Ovary (tissue), 9 donors: ENCODE data around the gene COASY. TPM values are rescaled to one million over a fixed set of nuclear protein-coding genes. Genes with fewer than 3 reads are reported as not detected.

Experiments used
- DNase-seq, 5 donors: peaks; one replicate each; pipeline ENCODE4 v3.0.0-alpha.2; 2019 to 2020
- H3K27ac ChIP-seq, 2 donors: fragments of 200-600 bp; one replicate each; pipeline versions ENCODE4 v1.5.1 to v1.8.0; 2019 to 2022
- H3K27me3 ChIP-seq: fragments of 200-600 bp; one replicate; pipeline ENCODE4 v1.8.0; 2022
- H3K36me3 ChIP-seq: fragments of 200-600 bp; sonication (generic); one replicate; pipeline ENCODE4 v1.5.1; 2019
- H3K4me1 ChIP-seq: one replicate; pipeline ENCODE4 v1.8.1; 2013; ENCODE audit warnings: mild to moderate bottlenecking, moderate library complexity; ENCODE audit not compliant: insufficient read depth
- H3K4me3 ChIP-seq: fragments of 200-600 bp; sonication (generic); one replicate; pipeline ENCODE4 v1.5.1; 2017
- H3K9me3 ChIP-seq, 2 donors: fragments of 200-600 bp in 1 of 2; sonication (generic) in 1 of 2; one replicate each; pipeline versions ENCODE4 v1.5.1 to v1.8.1; 2013 to 2019; ENCODE audit warnings: mild to moderate bottlenecking in 1 of 2, moderate library complexity in 1 of 2
- CTCF ChIP-seq, 3 donors: fragments of 450-650 bp in 2 of 3; fragments of 200-600 bp in 1 of 3; IDR thresholded peaks; one replicate each; pipeline versions ENCODE4 v1.5.1 to v1.8.0; 2016 to 2022; ENCODE audit warnings: antibody characterized with exemption in 3 of 3, mild to moderate bottlenecking in 1 of 3
- EP300 ChIP-seq: sonication (generic); formaldehyde crosslinking; IDR thresholded peaks from one replicate; pipeline ENCODE4 v1.6.1; 2017; ENCODE audit warnings: antibody characterized with exemption
- POLR2A ChIP-seq: fragments of 450-650 bp; IDR thresholded peaks from one replicate; pipeline ENCODE4 v1.6.1; 2017; ENCODE audit warnings: antibody characterized with exemption, mild to moderate bottlenecking, moderate library complexity
- WGBS, 3 donors: extraction: QIAGEN DNeasy Blood & Tissue Kit in 1 of 3; methylation state at CpG; one replicate each; pipeline versions ENCODE4 v1.1.5 to v1.1.7; 2013 to 2017; 5-methylcytosine and 5-hydroxymethylcytosine counted together
- intact Hi-C, 4 donors: fragments of 100-400 bp; cut with DNase I; formaldehyde crosslinking; loops; one replicate each; pipeline versions ENCODE4 v1.11.0 to v1.15.1; 2022 to 2023
- polyA plus RNA-seq, 2 donors: library from polyadenylated mRNA; stranded (reverse); fragments of 200-250 nt in 1 of 2; fragments of 350-450 nt in 1 of 2; fragmentation: Illumina TruSeq in 1 of 2; extraction: RNeasy Lipid Tissue Mini Kit (QIAGEN cat#74804) in 1 of 2; gene quantifications; one replicate each; pipeline ENCODE4 v1.2.3, GENCODE V29; 2013 to 2014
- total RNA-seq, 7 donors: library from RNA; depleted of rRNA in 2 of 7; stranded (reverse); fragments of >200 nt in 2 of 7; fragmentation: NEBNext Ultra II Directional in 3 of 7; extraction: Animal tissue kit (Norgen Biotek cat#: 25700) in 3 of 7; gene quantifications; one replicate each; pipeline versions ENCODE4 v1.1.0 to v1.2.4, GENCODE V29; 2016 to 2023
- donor health status: DM: no; HTN: no; CAD: no; lungs with moderate emphysema.
- donor health status: DM: no; HTN: no; CAD: no.
- donor health status: Bipolar disorder and iron deficiency.
- donor health status: DM: yes; HTN: yes; CAD: no.
- donor health status: DM: no; HTN: no; CAD: no.
- donor health status: DM: yes; HTN: yes; CAD: no.

The COASY gene
- total and polyA plus RNA-seq, 9 donors, result 13.8 to 51.2 (median 40.8) TPM

GRCh38 chr17:42514279-42514678, 47.7 kb upstream of the COASY start:
- Histone ChIP-seq H3K4me3 (no peak overlapping the region), H3K36me3 (no peaks in the 10 kb centered on the region), H3K27ac (peak overlapping the region; percentile 63 to 75), H3K9me3 (no peaks in the 10 kb centered on the region), H3K27me3 (no peaks in the 10 kb centered on the region), H3K4me1 (peaks cover 50% of the 10 kb centered on the region)
- no peak for DNase-seq
- no peak for TF ChIP-seq EP300
- TF ChIP-seq POLR2A, result no peak
- TF ChIP-seq CTCF (IDR thresholded peaks at IDR 0.05), result no peak
- WGBS, 3 donors, result 92 to 95% (median 95%) methylated on average over 11 of the region's 11 CpGs
- intact Hi-C loops, result loop anchor here in 3 of 4 donors (5.0 to 10.0 kb wide), 4 partner anchors 52 to 92 kb away; partner anchors contain the start of gene CAVIN1 (in 2 of the 3)

GRCh38 chr17:42514867-42515266, 47.1 kb upstream of the COASY start:
- WGBS, 3 donors, result 56 to 67% (median 63%) methylated on average over 8 of the region's 8 CpGs
- TF ChIP-seq EP300 (no peak), POLR2A (no peak), CTCF (IDR thresholded peaks at IDR 0.05) (no peak)
- H3K4me3 ChIP-seq, result no peak overlapping the region
- intact Hi-C loops, result loop anchor here in 3 of 4 donors (5.0 to 10.0 kb wide), 6 partner anchors 53 to 203 kb away; partner anchors contain the start of gene CAVIN1 (in 2 of the 3)
- peaks cover 56% of the 10 kb centered on the region for H3K4me1 ChIP-seq
- H3K36me3 ChIP-seq, result no peaks in the 10 kb centered on the region
- no peaks in the 10 kb centered on the region for H3K9me3 ChIP-seq
- peak overlapping the region in 1 of 2 donors; percentile 63 for H3K27ac ChIP-seq
- DNase-seq, result peak in 1 of 5 donors; percentile 29
- H3K27me3 ChIP-seq, result no peaks in the 10 kb centered on the region

- DNase-seq, result peak; percentile 85 to 94 (median 92)
- 5 to 8% (median 6%) methylated on average over 9 of the region's 9 CpGs for WGBS, 3 donors
- Histone ChIP-seq H3K36me3 (no peaks in the 10 kb centered on the region), H3K27me3 (no peaks in the 10 kb centered on the region), H3K4me3 (no peak overlapping the region), H3K27ac (peak overlapping the region; percentile 49 to 92), H3K4me1 (peaks cover 67% of the 10 kb centered on the region), H3K9me3 (no peaks in the 10 kb centered on the region)
- TF ChIP-seq POLR2A (no peak), CTCF (IDR thresholded peaks at IDR 0.05) (peak; percentile 75 to 94 (median 92))
- intact Hi-C loops, result loop anchor here in 3 of 4 donors (5.0 to 10.0 kb wide), 3 partner anchors 93 to 205 kb away; partner anchors contain the start of gene CAVIN1 (in 1 of the 3)
Observed at GRCh38 chr17:42517516-42517915, 44.4 kb upstream of the COASY start.

- intact Hi-C loops, result loop anchor here in 3 of 4 donors (5.0 to 10.0 kb wide), 3 partner anchors 93 to 206 kb away; partner anchors contain the start of gene CAVIN1 (in 1 of the 3)
- Histone ChIP-seq H3K4me3 (no peak overlapping the region), H3K36me3 (no peaks in the 10 kb centered on the region), H3K27ac (peak overlapping the region; percentile 87 to 92), H3K27me3 (no peaks in the 10 kb centered on the region), H3K9me3 (no peaks in the 10 kb centered on the region), H3K4me1 (peaks cover 69% of the 10 kb centered on the region)
- peak; percentile 83 to 92 (median 84) for DNase-seq
- WGBS, 3 donors, result 26 to 35% (median 32%) methylated on average over 9 of the region's 9 CpGs
- no peak for TF ChIP-seq EP300
Observed at GRCh38 chr17:42518046-42518754, 43.7 kb upstream of the COASY start.
